SW 1271 (cell line): ENCODE results near the gene ITGAL.
A peak's percentile ranks its signal among the peaks of the same experiment; 100 is the strongest.

Experiments
- DNase-seq, 2 experiments: peaks; one replicate each; lab custom pipeline; 2025; lab: John Stamatoyannopoulos, UW

Gene ITGAL

GRCh38 chr16:30541502-30542329 lies 69.2 kb downstream of the ITGAL start:
- no peak for DNase-seq

GRCh38 chr16:30543067-30543466 lies 70.5 kb downstream of the ITGAL start:
- DNase-seq: no peak

GRCh38 chr16:30546115-30546514 lies 73.6 kb downstream of the ITGAL start:
- DNase-seq: no peak

- DNase-seq: no peak
These were observed 76.1 kb downstream of the ITGAL start for GRCh38 chr16:30548416-30549253.

GRCh38 chr16:30551781-30552180 lies 79.2 kb downstream of the ITGAL start:
- no peak for DNase-seq

- no peak for DNase-seq
These were observed 80.4 kb downstream of the ITGAL start for GRCh38 chr16:30552956-30553355.

GRCh38 chr16:30553393-30553899 lies 80.9 kb downstream of the ITGAL start:
- DNase-seq: no peak

GRCh38 chr16:30554557-30555314 lies 82.2 kb downstream of the ITGAL start:
- no peak for DNase-seq

GRCh38 chr16:30555315-30556124 lies 83.0 kb downstream of the ITGAL start:
- no peak for DNase-seq

GRCh38 chr16:30556125-30556473 lies 83.6 kb downstream of the ITGAL start:
- DNase-seq: no peak

GRCh38 chr16:30557707-30557956 lies 85.1 kb downstream of the ITGAL start:
- no peak for DNase-seq

- DNase-seq: peak; percentile 96 to 97
These were observed 85.6 kb downstream of the ITGAL start, which contains the start of gene ZNF764 for GRCh38 chr16:30557957-30558788. TSS of gene ZNF764 (minus strand) at chr16:30558374. CDS start at chr16:30558182, 192 bp downstream.

GRCh38 chr16:30558789-30559377 lies 86.3 kb downstream of the ITGAL start:
- DNase-seq: no peak

- DNase-seq: no peak
These were observed 87.1 kb downstream of the ITGAL start for GRCh38 chr16:30559690-30560089.

GRCh38 chr16:30561089-30561816 lies 88.7 kb downstream of the ITGAL start:
- no peak for DNase-seq

- no peak for DNase-seq
These were observed 89.5 kb downstream of the ITGAL start for GRCh38 chr16:30562021-30562420.

GRCh38 chr16:30565526-30565925 lies 93.0 kb downstream of the ITGAL start:
- no peak for DNase-seq

- no peak for DNase-seq
These were observed 93.4 kb downstream of the ITGAL start for GRCh38 chr16:30565984-30566383.

GRCh38 chr16:30566531-30566930 lies 94.0 kb downstream of the ITGAL start:
- DNase-seq: no peak
